SK-N-SH (cell line): Measurements from ENCODE around the gene FRYL.
"Not testable (repeated sequence)": the region's sequence is repeated elsewhere in the genome, so short reads cannot be mapped to it uniquely, and the experiment has no call there.

Source experiments
- CTCF ChIP-seq: fragments of 200-600 bp; sonication (generic); IDR thresholded peaks from 2 replicates; pipeline ENCODE4 v1.6.1; 2017; ENCODE audit warnings: antibody characterized with exemption, mild to moderate bottlenecking, moderate library complexity
- EZH2phosphoT487 ChIP-seq: fragments of 200-600 bp; sonication (generic); IDR thresholded peaks from 2 replicates; pipeline ENCODE4 v1.6.1; 2017; ENCODE audit warnings: low read depth, mixed run types, mild to moderate bottlenecking, antibody characterized with exemption, moderate library complexity, borderline replicate concordance
- FOXM1 ChIP-seq: IDR thresholded peaks from 2 replicates; pipeline ENCODE4 v1.4.0; 2012; ENCODE audit warnings: low read depth, mild to moderate bottlenecking
- JUND ChIP-seq: IDR thresholded peaks from 2 replicates; pipeline ENCODE4 v1.4.0; 2012
- MAX ChIP-seq: IDR thresholded peaks from 2 replicates; pipeline ENCODE4 v1.4.0; 2012; ENCODE audit warnings: low read depth
- RAD21 ChIP-seq: IDR thresholded peaks from 2 replicates; pipeline ENCODE4 v1.6.1; 2012; ENCODE audit warnings: mild to moderate bottlenecking, low read length
- TAF1 ChIP-seq: IDR thresholded peaks from 2 replicates; pipeline ENCODE4 v1.6.1; 2012; ENCODE audit warnings: low read depth, mild to moderate bottlenecking, low read length, moderate library complexity, borderline replicate concordance
- TCF12 ChIP-seq: IDR thresholded peaks from 2 replicates; pipeline ENCODE4 v1.4.0; 2012

- TF ChIP-seq JUND, CTCF, RAD21, MAX, TAF1, TCF12, EZH2phosphoT487, FOXM1: not testable (repeated sequence)
These were observed 34.9 kb downstream of the FRYL start for GRCh38 chr4:48745223-48745622.
